Upper lobe of left lung (tissue), 6 donors: ENCODE data around the gene HHIP. TPM values are rescaled to one million over a fixed set of nuclear protein-coding genes. Genes with fewer than 3 reads are reported as not detected.

Source experiments
- ATAC-seq, 2 donors: fragments of 200-7000 bp; cut with Tn5 transposase; one replicate each; pipeline ENCODE4 v1.9.1; 2022; ENCODE audit warnings: mild to moderate bottlenecking in 2 of 2, moderate library complexity in 2 of 2; ENCODE audit not compliant: low FRiP score in 2 of 2
- DNase-seq, 2 donors: peaks; one replicate each; pipeline ENCODE4 v3.0.0-alpha.2; 2019 to 2020
- H3K27ac ChIP-seq, 4 donors: fragments of 200-600 bp; sonication (generic); one replicate each; pipeline ENCODE4 v1.5.1; 2016 to 2019
- H3K27me3 ChIP-seq, 4 donors: fragments of 200-600 bp; sonication (generic); one replicate each; pipeline ENCODE4 v1.5.1; 2017 to 2019
- H3K36me3 ChIP-seq, 4 donors: fragments of 200-600 bp; sonication (generic); one replicate each; pipeline ENCODE4 v1.5.1; 2016 to 2019
- H3K4me1 ChIP-seq, 4 donors: fragments of 200-600 bp; sonication (generic); one replicate each; pipeline ENCODE4 v1.5.1; 2018 to 2019
- H3K4me3 ChIP-seq, 4 donors: fragments of 200-600 bp; sonication (generic); one replicate each; pipeline ENCODE4 v1.5.1; 2017 to 2019; ENCODE audit warnings: mild to moderate bottlenecking in 2 of 4, moderate library complexity in 1 of 4
- H3K9me3 ChIP-seq, 4 donors: fragments of 200-600 bp; sonication (generic); one replicate each; pipeline ENCODE4 v1.5.1; 2018 to 2019
- CTCF ChIP-seq, 6 experiments: fragments of 450-650 bp in 4 of 6; fragments of 200-600 bp in 2 of 6; sonication (generic) in 2 of 6; IDR thresholded peaks; one replicate each; pipeline ENCODE4 v1.5.1; 2016 to 2019; ENCODE audit warnings: antibody characterized with exemption in 6 of 6
- EP300 ChIP-seq, 4 donors: sonication (generic); formaldehyde crosslinking; IDR thresholded peaks; one replicate each; pipeline ENCODE4 v1.5.1; 2017; ENCODE audit warnings: antibody characterized with exemption in 4 of 4, control low read depth in 2 of 4
- POLR2A ChIP-seq, 4 donors: fragments of 450-650 bp; IDR thresholded peaks; one replicate each; pipeline ENCODE4 v1.5.1; 2016 to 2017; ENCODE audit warnings: antibody characterized with exemption in 4 of 4, mild to moderate bottlenecking in 2 of 4
- POLR2AphosphoS5 ChIP-seq, 2 donors: sonication (generic); formaldehyde crosslinking; IDR thresholded peaks; one replicate each; pipeline ENCODE4 v1.5.1; 2017; ENCODE audit warnings: antibody characterized with exemption in 2 of 2
- WGBS, 2 donors: methylation state at CpG; one replicate each; pipeline ENCODE4 v1.1.5; 2017 to 2018; 5-methylcytosine and 5-hydroxymethylcytosine counted together
- total RNA-seq, 6 donors: library from RNA; depleted of rRNA in 4 of 6; stranded (reverse); fragments of >200 nt in 4 of 6; gene quantifications; one replicate each; pipeline versions ENCODE4 v1.1.0 to v1.2.1, GENCODE V29; 2016 to 2021
- donor health status: DM: no; HTN: no; CAD: no; lungs with moderate emphysema.
- donor health status: DM: no; HTN: yes; CAD: no; lungs with severe emphysema.

The HHIP gene
- total RNA-seq, 6 donors from 2014 or later, result 19.3 to 144 (median 35.8) TPM

DNA sequence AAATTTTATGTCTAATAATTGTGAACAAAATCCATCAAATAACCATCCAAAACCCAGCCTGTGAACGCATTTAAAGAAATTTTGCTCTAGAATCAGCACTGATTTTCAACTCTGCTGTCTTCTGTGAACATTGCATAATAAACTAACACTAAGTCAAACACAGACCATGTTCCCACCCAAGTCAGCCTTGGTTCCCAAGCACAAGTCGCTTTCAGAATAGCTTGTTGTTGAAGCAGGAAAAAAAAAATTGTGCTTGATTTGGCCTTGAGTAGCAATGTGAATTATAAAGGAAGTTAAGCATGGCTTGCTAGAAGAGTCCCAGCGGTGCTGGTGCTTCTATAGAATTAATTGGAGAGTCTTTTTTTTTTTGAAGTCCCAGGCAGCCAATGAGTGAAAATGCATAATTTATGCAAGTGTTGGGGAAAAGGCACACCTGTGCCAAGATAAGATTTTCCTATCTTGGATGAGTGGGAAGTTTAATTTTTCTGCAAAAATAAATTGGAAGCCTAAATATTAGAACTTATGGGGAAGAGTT is 42.1 kb downstream of the HHIP start:
- H3K27ac ChIP-seq, result no peak overlapping the region

DNA sequence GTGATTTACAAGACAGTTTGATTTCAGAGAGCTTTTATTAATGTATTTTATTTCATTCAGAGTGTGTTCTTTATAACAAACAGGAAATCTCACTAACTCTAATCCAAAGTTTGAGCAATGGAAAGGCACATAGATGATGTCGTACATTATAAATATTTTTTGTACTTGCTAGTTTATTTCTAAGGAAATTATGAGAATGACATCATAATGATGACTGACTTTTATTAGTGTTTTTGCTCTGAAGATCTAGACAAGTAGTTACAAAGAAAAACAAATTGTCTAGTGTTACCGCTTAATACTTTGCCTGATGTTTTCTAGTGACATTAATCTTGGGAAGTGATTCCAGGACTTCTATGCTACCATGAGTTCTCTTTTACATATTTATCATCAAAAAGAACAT is 43.2 kb downstream of the HHIP start:
- DNase-seq, result no peak
- no peak for ATAC-seq
- no peaks in the 10 kb centered on the region for H3K4me1 ChIP-seq
- TF ChIP-seq CTCF (IDR thresholded peaks at IDR 0.05), result no peak
- no peak for TF ChIP-seq POLR2A (IDR thresholded peaks at IDR 0.05)
- no peak for TF ChIP-seq EP300 (IDR thresholded peaks at IDR 0.05)
- TF ChIP-seq POLR2AphosphoS5 (IDR thresholded peaks at IDR 0.05), result no peak
- H3K27ac ChIP-seq, result no peak overlapping the region
- no peaks in the 10 kb centered on the region for H3K9me3 ChIP-seq
- H3K27me3 ChIP-seq, result no peaks in the 10 kb centered on the region
- H3K4me3 ChIP-seq, result no peak overlapping the region
- 87% methylated on average over 2 of the region's 2 CpGs for WGBS, 2 donors
- H3K36me3 ChIP-seq, result no peaks in the 10 kb centered on the region

More for the DNA sequence above, 42.1 kb downstream of the HHIP start:
- H3K4me1 ChIP-seq, result no peaks in the 10 kb centered on the region
- WGBS, 2 donors, result 84 to 85% methylated on average over 3 of the region's 3 CpGs
- TF ChIP-seq POLR2A (IDR thresholded peaks at IDR 0.05), result no peak
- no peak for TF ChIP-seq EP300 (IDR thresholded peaks at IDR 0.05)
- TF ChIP-seq POLR2AphosphoS5 (IDR thresholded peaks at IDR 0.05), result no peak
- TF ChIP-seq CTCF (IDR thresholded peaks at IDR 0.05), result no peak
- no peak overlapping the region for H3K4me3 ChIP-seq
- H3K27me3 ChIP-seq, result no peaks in the 10 kb centered on the region
- no peak for ATAC-seq
- H3K36me3 ChIP-seq, result no peaks in the 10 kb centered on the region
- no peak for DNase-seq
- no peaks in the 10 kb centered on the region for H3K9me3 ChIP-seq

GRCh38 chr4:144695721-144696120 is 49.8 kb downstream of the HHIP start:
- WGBS, 2 donors, result 88 to 89% methylated on average over 3 of the region's 3 CpGs

DNA sequence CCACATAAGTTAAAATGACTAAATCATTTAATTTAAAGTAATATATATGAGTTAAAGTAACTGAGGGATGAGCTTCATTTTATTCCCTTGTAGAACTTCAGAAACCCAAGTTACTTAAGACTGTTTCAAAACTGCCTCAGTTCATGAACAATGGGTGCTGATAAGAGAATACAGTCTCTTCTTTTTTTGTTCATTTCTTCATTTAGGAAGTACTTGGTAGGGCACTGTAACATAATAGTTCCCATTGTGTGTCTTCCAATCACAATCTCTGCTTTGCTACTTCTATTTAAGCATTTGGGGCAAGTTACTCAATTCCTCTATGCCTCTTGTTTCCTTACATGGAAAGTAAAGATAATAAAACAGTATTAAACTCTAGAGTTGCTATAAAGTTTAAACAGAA is 50.4 kb downstream of the HHIP start:
- TF ChIP-seq EP300 (IDR thresholded peaks at IDR 0.05) (no peak), POLR2AphosphoS5 (IDR thresholded peaks at IDR 0.05) (no peak), POLR2A (IDR thresholded peaks at IDR 0.05) (no peak), CTCF (IDR thresholded peaks at IDR 0.05) (no peak)
- Histone ChIP-seq H3K27me3 (no peaks in the 10 kb centered on the region), H3K36me3 (no peaks in the 10 kb centered on the region), H3K9me3 (no peaks in the 10 kb centered on the region), H3K4me1 (peaks cover 0 to 5% (median 0%) of the 10 kb centered on the region in 4 donors), H3K27ac (no peak overlapping the region), H3K4me3 (no peak overlapping the region)
- no peak for ATAC-seq
- no peak for DNase-seq

More at GRCh38 chr4:144695721-144696120, 49.8 kb downstream of the HHIP start:
- Histone ChIP-seq H3K4me3 (no peak overlapping the region), H3K9me3 (no peaks in the 10 kb centered on the region), H3K36me3 (no peaks in the 10 kb centered on the region), H3K27me3 (no peaks in the 10 kb centered on the region), H3K27ac (no peak overlapping the region), H3K4me1 (peaks cover 0 to 5% (median 0%) of the 10 kb centered on the region in 4 donors)
- no peak for DNase-seq
- no peak for ATAC-seq
- no peak for TF ChIP-seq POLR2AphosphoS5 (IDR thresholded peaks at IDR 0.05)

DNA sequence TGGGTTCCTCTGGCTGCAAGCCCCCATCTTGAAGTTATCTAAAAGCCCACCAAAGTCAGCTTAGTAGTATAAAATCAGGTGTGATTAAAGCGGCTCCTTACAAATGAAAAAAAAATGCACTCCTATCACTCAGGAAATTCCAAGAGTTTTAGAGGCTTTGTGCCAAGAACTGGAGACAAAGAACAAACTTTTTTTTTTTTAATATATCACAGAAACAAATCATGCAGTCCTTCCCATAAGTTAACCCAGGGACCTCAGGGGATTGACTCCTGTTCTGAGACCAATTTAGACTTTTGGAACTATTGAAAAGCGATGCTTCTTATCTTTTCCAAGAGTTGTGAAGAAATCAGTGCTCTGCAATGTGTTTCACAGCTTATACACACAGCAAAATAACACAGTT is 53.6 kb downstream of the HHIP start:
- Histone ChIP-seq H3K4me1 (peaks cover 0 to 5% (median 0%) of the 10 kb centered on the region in 4 donors), H3K9me3 (no peaks in the 10 kb centered on the region), H3K4me3 (no peak overlapping the region), H3K27ac (no peak overlapping the region), H3K36me3 (no peaks in the 10 kb centered on the region), H3K27me3 (no peaks in the 10 kb centered on the region)
- no peak for DNase-seq
- no peak for TF ChIP-seq CTCF (IDR thresholded peaks at IDR 0.05)
- no peak for TF ChIP-seq EP300 (IDR thresholded peaks at IDR 0.05)
- no peak for TF ChIP-seq POLR2AphosphoS5 (IDR thresholded peaks at IDR 0.05)
- TF ChIP-seq POLR2A (IDR thresholded peaks at IDR 0.05), result no peak
- ATAC-seq, result no peak
- 55 to 59% methylated on average over 2 of the region's 2 CpGs for WGBS, 2 donors
